ENCODE data around the gene GPR143.

DNA sequence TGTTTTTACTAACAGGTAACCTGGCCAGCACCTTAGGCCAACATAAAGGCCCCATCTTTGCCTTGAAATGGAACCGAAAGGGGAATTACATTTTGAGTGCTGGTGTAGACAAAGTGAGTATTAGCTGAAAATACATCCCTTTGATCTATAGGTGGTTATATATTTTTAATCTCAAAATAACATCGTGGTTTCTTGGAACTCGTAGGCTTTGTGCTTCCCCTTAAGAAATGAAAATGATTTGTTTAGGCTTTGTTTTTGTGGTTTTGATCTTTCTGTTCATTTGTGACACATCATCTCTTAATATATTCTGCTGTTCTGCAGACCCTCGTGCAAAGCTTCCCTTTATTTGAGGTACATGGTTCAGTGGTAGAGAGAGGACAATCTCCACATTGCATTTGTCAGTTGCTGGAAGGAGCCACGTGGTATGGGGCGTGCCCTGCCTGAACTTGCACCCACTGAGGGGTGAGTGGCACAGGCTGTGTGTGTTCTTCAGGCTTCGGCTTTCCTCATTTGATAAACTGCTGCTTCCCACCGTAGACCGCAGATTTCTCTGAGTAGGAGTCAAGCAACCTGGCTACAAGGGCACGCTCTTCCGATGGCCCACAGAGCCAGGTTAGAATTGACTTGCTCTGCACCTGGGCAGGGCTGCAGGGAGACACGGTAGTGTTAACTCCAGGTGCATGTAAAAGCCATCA is 72.2 kb downstream of the GPR143 start:
- TF ChIP-seq JUND (IDR thresholded peaks at IDR 0.05) (no peak), YY1 (IDR thresholded peaks at IDR 0.05; ENCODE audit: extremely low read depth, insufficient replicate concordance, low read depth, low read length) (no peak), POLR2AphosphoS5 (IDR thresholded peaks at IDR 0.05; ENCODE audit: low read depth, low read length) (no peak), POLR2A (IDR thresholded peaks at IDR 0.05; ENCODE audit: borderline replicate concordance, extremely low read depth, insufficient read depth, insufficient read length) (no peak), ZFX (IDR thresholded peaks at IDR 0.05) (no peak), RAD21 (IDR thresholded peaks at IDR 0.05; ENCODE audit: low read depth) (no peak), EZH2 (IDR thresholded peaks at IDR 0.05) (no peak), TCF7L2 (IDR thresholded peaks at IDR 0.05; ENCODE audit: borderline replicate concordance, extremely low read depth, insufficient read depth, insufficient read length) (no peak)
- TF ChIP-seq, protein P1, sequence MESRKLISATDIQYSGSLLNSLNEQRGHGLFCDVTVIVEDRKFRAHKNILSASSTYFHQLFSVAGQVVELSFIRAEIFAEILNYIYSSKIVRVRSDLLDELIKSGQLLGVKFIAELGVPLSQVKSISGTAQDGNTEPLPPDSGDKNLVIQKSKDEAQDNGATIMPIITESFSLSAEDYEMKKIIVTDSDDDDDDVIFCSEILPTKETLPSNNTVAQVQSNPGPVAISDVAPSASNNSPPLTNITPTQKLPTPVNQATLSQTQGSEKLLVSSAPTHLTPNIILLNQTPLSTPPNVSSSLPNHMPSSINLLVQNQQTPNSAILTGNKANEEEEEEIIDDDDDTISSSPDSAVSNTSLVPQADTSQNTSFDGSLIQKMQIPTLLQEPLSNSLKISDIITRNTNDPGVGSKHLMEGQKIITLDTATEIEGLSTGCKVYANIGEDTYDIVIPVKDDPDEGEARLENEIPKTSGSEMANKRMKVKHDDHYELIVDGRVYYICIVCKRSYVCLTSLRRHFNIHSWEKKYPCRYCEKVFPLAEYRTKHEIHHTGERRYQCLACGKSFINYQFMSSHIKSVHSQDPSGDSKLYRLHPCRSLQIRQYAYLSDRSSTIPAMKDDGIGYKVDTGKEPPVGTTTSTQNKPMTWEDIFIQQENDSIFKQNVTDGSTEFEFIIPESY (IDR thresholded peaks at IDR 0.05; ENCODE audit: extremely low read depth, insufficient replicate concordance, low read length): no peak
- TF ChIP-seq, protein P2, sequence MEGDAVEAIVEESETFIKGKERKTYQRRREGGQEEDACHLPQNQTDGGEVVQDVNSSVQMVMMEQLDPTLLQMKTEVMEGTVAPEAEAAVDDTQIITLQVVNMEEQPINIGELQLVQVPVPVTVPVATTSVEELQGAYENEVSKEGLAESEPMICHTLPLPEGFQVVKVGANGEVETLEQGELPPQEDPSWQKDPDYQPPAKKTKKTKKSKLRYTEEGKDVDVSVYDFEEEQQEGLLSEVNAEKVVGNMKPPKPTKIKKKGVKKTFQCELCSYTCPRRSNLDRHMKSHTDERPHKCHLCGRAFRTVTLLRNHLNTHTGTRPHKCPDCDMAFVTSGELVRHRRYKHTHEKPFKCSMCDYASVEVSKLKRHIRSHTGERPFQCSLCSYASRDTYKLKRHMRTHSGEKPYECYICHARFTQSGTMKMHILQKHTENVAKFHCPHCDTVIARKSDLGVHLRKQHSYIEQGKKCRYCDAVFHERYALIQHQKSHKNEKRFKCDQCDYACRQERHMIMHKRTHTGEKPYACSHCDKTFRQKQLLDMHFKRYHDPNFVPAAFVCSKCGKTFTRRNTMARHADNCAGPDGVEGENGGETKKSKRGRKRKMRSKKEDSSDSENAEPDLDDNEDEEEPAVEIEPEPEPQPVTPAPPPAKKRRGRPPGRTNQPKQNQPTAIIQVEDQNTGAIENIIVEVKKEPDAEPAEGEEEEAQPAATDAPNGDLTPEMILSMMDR (IDR thresholded peaks at IDR 0.05 in 2 of 3, conservative IDR thresholded peaks at IDR 0.05 in 1 of 3; ENCODE audit: borderline replicate concordance in 1 of 3, insufficient read depth in 1 of 3, low read depth in 2 of 3, low read length in 2 of 3): no peak
